AG04450 (cell line): ENCODE data around the gene HIVEP3. TPM values are rescaled to one million over a fixed set of nuclear protein-coding genes. Genes with fewer than 3 reads are reported as not detected.

Experiments used
- CTCF ChIA-PET: fragments of 300-600, 350-600 bp; formaldehyde crosslinking; extraction: SDS; loops from one replicate; lab custom pipeline; 2022; ENCODE audit warnings: antibody characterized with exemption, inconsistent platforms; lab: Charles Lee
- POLR2A ChIA-PET: fragments of 350-600 bp; formaldehyde crosslinking; extraction: SDS; loops from one replicate; lab custom pipeline; 2021; ENCODE audit warnings: antibody characterized with exemption, inconsistent platforms; lab: Yijun Ruan, JAX
- DNase-seq: peaks from one replicate; pipeline ENCODE4 v3.0.0-alpha.2; 2011; ENCODE audit warnings: low read depth, low spot score
- H3K27ac ChIP-seq: one replicate; pipeline ENCODE4 v1.5.1; 2012; ENCODE audit warnings: low read depth, low read length, control low read depth
- H3K27me3 ChIP-seq: one replicate; pipeline ENCODE4 v1.6.0; 2012; ENCODE audit warnings: low read length; ENCODE audit not compliant: control insufficient read depth, insufficient read depth
- H3K4me3 ChIP-seq: 2 replicates; pipeline ENCODE4 v1.5.1; 2011; ENCODE audit warnings: mild to moderate bottlenecking, low read depth, low read length, control low read depth
- H3K9me3 ChIP-seq: 2 replicates; pipeline ENCODE4 v1.5.1; 2012; ENCODE audit warnings: low read length; ENCODE audit not compliant: control insufficient read depth, insufficient read depth
- polyA plus RNA-seq: library from polyadenylated mRNA; depleted of rRNA; stranded (reverse); fragments of >200 nt; gene quantifications from 2 replicates; pipeline ENCODE4 v1.2.3, GENCODE V29; 2011
- TF ChIP-seq, protein P1 (sequence below): IDR thresholded peaks from 2 replicates; pipeline ENCODE4 v1.5.1; 2011; ENCODE audit warnings: low read depth, low read length, control low read depth, inconsistent platforms

HIVEP3 gene
- polyA plus RNA-seq, 1 experiment, result 4.8 TPM

DNA sequence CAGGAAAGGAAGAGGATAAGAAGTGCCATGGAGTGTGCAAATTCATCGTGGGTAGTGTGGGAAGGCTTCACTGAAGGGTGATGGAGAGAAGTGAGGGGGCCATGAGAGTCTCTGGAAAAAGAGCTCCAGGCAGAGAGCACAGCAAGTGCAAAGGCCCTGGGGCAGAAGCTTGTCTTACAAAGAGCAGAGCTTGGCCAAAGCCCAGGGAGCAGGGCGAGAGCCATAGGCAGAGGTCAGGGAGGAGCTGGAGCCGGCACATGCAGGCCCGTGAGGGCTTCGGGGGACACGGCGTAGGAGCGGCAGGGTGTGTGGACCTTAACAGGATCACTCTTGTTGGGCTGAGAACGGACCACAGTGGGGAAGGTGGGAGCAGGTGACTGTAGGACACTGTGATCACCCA, 350.5 kb downstream of the HIVEP3 start:
- TF ChIP-seq, protein P1, sequence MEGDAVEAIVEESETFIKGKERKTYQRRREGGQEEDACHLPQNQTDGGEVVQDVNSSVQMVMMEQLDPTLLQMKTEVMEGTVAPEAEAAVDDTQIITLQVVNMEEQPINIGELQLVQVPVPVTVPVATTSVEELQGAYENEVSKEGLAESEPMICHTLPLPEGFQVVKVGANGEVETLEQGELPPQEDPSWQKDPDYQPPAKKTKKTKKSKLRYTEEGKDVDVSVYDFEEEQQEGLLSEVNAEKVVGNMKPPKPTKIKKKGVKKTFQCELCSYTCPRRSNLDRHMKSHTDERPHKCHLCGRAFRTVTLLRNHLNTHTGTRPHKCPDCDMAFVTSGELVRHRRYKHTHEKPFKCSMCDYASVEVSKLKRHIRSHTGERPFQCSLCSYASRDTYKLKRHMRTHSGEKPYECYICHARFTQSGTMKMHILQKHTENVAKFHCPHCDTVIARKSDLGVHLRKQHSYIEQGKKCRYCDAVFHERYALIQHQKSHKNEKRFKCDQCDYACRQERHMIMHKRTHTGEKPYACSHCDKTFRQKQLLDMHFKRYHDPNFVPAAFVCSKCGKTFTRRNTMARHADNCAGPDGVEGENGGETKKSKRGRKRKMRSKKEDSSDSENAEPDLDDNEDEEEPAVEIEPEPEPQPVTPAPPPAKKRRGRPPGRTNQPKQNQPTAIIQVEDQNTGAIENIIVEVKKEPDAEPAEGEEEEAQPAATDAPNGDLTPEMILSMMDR, result no peak
- CTCF ChIA-PET, result no interaction called here
- DNase-seq, result no peak
- no peaks in the 10 kb centered on the region for H3K9me3 ChIP-seq
- POLR2A ChIA-PET, result no interaction called here
- H3K27me3 ChIP-seq, result no peaks in the 10 kb centered on the region
- H3K4me3 ChIP-seq, result no peak overlapping the region
- no peak overlapping the region for H3K27ac ChIP-seq

DNA sequence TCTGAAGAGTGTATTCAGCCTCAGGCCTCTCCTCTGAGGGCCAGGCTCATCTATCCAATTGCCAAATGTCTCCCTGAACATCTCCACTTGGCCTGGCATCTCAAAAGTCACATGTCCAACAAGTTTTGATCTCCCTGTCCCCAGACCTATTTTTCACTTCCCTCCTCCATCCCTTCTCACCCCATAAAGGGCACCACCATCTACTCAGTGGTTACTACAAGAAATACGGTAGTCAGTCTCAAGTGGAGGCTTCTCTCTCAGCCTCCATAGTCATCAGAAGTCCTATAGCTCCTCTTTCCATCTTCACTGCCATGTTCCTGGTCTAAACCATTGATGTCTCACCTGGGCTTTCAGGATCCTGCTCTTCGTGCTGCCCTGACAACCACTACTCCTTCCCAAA, 351.8 kb downstream of the HIVEP3 start:
- H3K27me3 ChIP-seq, result no peaks in the 10 kb centered on the region
- CTCF ChIA-PET, result no interaction called here
- TF ChIP-seq, protein P1, result no peak
- H3K4me3 ChIP-seq, result no peak overlapping the region
- no peak for DNase-seq
- POLR2A ChIA-PET, result no interaction called here
- no peaks in the 10 kb centered on the region for H3K9me3 ChIP-seq
- H3K27ac ChIP-seq, result no peak overlapping the region

DNA sequence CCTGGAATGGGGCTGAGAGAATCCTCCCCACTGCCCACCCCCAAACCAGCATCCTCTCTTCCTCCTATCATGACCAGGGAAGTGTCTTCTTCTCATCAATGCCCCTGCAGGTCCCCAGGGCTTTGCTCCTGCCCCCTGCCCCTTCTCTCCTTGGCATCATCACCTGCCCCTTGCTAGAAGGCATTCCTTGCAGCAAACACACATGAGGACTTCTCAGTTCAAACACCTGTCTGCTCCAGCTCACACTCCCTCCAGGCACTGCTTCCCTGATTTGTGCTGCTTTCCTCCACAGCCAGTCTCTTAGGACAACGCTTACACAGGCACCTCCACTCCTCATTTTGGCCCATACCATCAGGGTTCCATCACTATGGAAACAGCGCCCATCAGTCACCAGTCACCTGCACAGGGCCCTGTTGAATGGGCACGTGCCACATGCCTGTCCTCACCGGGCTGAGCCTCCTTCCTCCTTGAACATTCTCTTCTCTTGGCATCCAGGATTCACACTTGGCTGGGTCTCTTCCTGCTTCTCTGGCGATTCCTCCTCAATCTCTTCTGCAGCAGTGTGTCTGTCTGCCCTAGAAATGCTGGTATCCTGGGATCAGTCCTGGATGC, 352.3 kb downstream of the HIVEP3 start:
- POLR2A ChIA-PET, result no interaction called here
- no peak overlapping the region for H3K4me3 ChIP-seq
- no peaks in the 10 kb centered on the region for H3K27me3 ChIP-seq
- no peaks in the 10 kb centered on the region for H3K9me3 ChIP-seq
- DNase-seq, result no peak
- CTCF ChIA-PET, result no interaction called here
- H3K27ac ChIP-seq, result no peak overlapping the region
- TF ChIP-seq, protein P1, result no peak

DNA sequence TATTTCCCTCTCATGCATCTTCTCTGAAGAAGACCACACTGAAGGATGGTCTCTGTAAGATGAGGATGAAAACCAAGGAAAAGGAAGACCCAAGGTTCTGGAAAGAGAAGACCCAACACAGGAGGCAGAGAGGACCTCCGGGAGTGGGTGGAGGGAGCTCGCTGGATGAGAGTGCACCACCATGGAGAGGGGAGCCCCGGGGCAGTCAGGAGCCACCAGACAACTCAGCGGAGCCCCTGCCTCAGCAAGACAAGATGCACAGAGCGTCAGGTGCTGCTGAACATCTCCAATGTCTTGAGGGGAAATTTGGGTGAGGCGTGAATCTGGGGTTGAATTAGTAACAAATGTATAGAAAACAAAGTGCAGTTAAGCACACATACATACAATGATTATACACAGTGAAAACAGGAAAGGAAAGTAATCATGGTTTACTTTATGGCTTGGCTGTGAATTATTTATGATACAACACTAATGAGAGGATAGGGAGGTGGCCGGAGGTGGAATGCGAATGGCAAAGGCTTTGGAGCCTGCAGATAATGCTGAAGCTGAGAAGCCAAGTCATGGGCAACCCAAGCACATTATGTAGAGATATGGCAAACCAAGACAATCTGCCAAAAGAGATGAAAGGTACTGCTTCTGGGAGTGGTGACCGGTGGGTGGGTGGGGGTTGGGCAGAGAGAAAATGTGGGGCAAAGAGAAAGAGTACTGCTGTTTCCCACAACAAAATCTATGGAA, 353.8 kb downstream of the HIVEP3 start:
- POLR2A ChIA-PET, result no interaction called here
- DNase-seq, result no peak
- TF ChIP-seq, protein P1, result no peak
- H3K4me3 ChIP-seq, result no peak overlapping the region
- no peaks in the 10 kb centered on the region for H3K27me3 ChIP-seq
- no peak overlapping the region for H3K27ac ChIP-seq
- no peaks in the 10 kb centered on the region for H3K9me3 ChIP-seq
- CTCF ChIA-PET, result no interaction called here

DNA sequence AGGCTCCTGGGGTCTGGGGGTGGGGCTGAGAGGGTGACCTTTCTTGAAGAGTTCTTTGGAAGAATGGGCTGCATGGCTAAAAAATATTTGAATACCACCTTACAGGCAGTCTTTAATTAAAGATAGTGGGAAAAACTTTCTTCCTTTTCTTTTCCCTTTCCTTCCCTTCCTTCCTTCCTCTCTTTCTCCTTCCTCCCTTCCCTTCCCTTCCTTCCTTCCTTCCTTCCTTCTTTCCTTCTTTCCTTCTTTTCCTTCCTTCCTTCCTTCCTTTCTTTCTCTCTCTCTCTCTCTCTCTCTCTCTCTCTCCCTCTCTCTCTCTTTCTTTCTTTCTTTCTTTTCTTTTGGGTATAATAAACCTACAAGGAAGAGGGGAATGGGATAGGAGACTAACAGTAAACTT, 356.4 kb downstream of the HIVEP3 start:
- no peaks in the 10 kb centered on the region for H3K27me3 ChIP-seq
- no peak overlapping the region for H3K4me3 ChIP-seq
- ChIA-PET CTCF (interaction anchor here (1.4 kb wide), 1 partner anchor 12 kb away, joined by 3 read pairs; no protein-coding TSS in a partner anchor), POLR2A (no interaction called here)
- no peak for DNase-seq
- H3K9me3 ChIP-seq, result no peaks in the 10 kb centered on the region
- TF ChIP-seq, protein P1, result no peak
- no peak overlapping the region for H3K27ac ChIP-seq
